H9 (cell line): Measurements from ENCODE around the gene PRKD2. TPM values are rescaled to one million over a fixed set of nuclear protein-coding genes. Genes with fewer than 3 reads are reported as not detected.

Source experiments
- DNase-seq: peaks from one replicate; pipeline ENCODE4 v3.0.0-alpha.2; 2017
- H2AFZ ChIP-seq: one replicate; pipeline ENCODE4 v1.6.1; 2013; ENCODE audit warnings: mild to moderate bottlenecking, low read length, control low read depth, moderate library complexity
- H2AK5ac ChIP-seq: 2 replicates; pipeline ENCODE4 v1.6.1; 2013; ENCODE audit warnings: low read length, control low read depth, mixed read lengths; ENCODE audit not compliant: insufficient read length
- H2BK120ac ChIP-seq: one replicate; pipeline ENCODE4 v1.6.1; 2013; ENCODE audit warnings: low read depth, mild to moderate bottlenecking, low read length, control low read depth, inconsistent platforms; ENCODE audit not compliant: poor library complexity, severe bottlenecking
- H2BK12ac ChIP-seq: 2 replicates; pipeline ENCODE4 v1.6.1; 2013; ENCODE audit warnings: low read length, control low read depth, mixed read lengths, low read depth; ENCODE audit not compliant: insufficient read length
- H2BK15ac ChIP-seq: 2 replicates; pipeline ENCODE4 v1.6.1; 2013; ENCODE audit warnings: low read depth, low read length, control low read depth
- H2BK20ac ChIP-seq: one replicate; pipeline ENCODE4 v1.6.1; 2013; ENCODE audit warnings: low read depth, mild to moderate bottlenecking, low read length, control low read depth, inconsistent platforms; ENCODE audit not compliant: poor library complexity, severe bottlenecking
- H2BK5ac ChIP-seq: 2 replicates; pipeline ENCODE4 v1.6.1; 2013; ENCODE audit warnings: low read length, control low read depth, mixed read lengths; ENCODE audit not compliant: insufficient read length
- H3K14ac ChIP-seq: 2 replicates; pipeline ENCODE4 v1.6.1; 2013; ENCODE audit warnings: low read length, control low read depth; ENCODE audit not compliant: insufficient read depth
- H3K18ac ChIP-seq: 2 replicates; pipeline ENCODE4 v1.6.1; 2013; ENCODE audit warnings: low read depth, mild to moderate bottlenecking, mixed read lengths, low read length, control low read depth; ENCODE audit not compliant: insufficient read length
- H3K23ac ChIP-seq: 2 replicates; pipeline ENCODE4 v1.6.1; 2013; ENCODE audit warnings: low read length, control low read depth, mixed read lengths, low read depth; ENCODE audit not compliant: insufficient read length
- H3K23me2 ChIP-seq: 2 replicates; pipeline ENCODE4 v1.6.1; 2013; ENCODE audit warnings: low read depth, mild to moderate bottlenecking, mixed read lengths, low read length, control low read depth; ENCODE audit not compliant: insufficient read length, poor library complexity, severe bottlenecking
- H3K27ac ChIP-seq: 2 replicates; pipeline ENCODE4 v1.5.1; 2013; ENCODE audit warnings: low read length, control low read depth, mixed read lengths, low read depth; ENCODE audit not compliant: insufficient read length
- H3K27me3 ChIP-seq: 2 replicates; pipeline ENCODE4 v1.6.1; 2013; ENCODE audit warnings: low read length, control low read depth, inconsistent platforms; ENCODE audit not compliant: insufficient read depth
- H3K4ac ChIP-seq: 2 replicates; pipeline ENCODE4 v1.6.1; 2013; ENCODE audit warnings: low read depth, mild to moderate bottlenecking, control low read depth, inconsistent platforms, low read length, moderate library complexity
- H3K4me1 ChIP-seq: 2 replicates; pipeline ENCODE4 v1.6.1; 2013; ENCODE audit warnings: low read length, control low read depth, inconsistent platforms; ENCODE audit not compliant: insufficient read depth
- H3K4me2 ChIP-seq: 2 replicates; pipeline ENCODE4 v1.6.1; 2013; ENCODE audit warnings: low read length, control low read depth, mixed read lengths; ENCODE audit not compliant: insufficient read length, insufficient read depth
- H3K56ac ChIP-seq: 2 replicates; pipeline ENCODE4 v1.6.1; 2013; ENCODE audit warnings: low read depth, mild to moderate bottlenecking, mixed read lengths, low read length, control low read depth; ENCODE audit not compliant: insufficient read length
- H3K79me1 ChIP-seq: 2 replicates; pipeline ENCODE4 v1.6.1; 2013; ENCODE audit warnings: low read depth, mild to moderate bottlenecking, moderate library complexity, low read length, control low read depth, inconsistent platforms; ENCODE audit not compliant: insufficient read depth, poor library complexity, severe bottlenecking
- H3K79me2 ChIP-seq: 2 replicates; pipeline ENCODE4 v1.6.1; 2013; ENCODE audit warnings: low read length, control low read depth, inconsistent platforms; ENCODE audit not compliant: insufficient read depth
- H3K9ac ChIP-seq: 2 replicates; pipeline ENCODE4 v1.6.1; 2013; ENCODE audit warnings: low read length, control low read depth, mixed read lengths; ENCODE audit not compliant: insufficient read length; ENCODE audit errors: extremely low read depth
- H3K9me3 ChIP-seq: one replicate; pipeline ENCODE4 v1.6.1; 2013; ENCODE audit warnings: low read depth, low read length, inconsistent platforms; ENCODE audit not compliant: control insufficient read depth
- H3T11ph ChIP-seq: one replicate; pipeline ENCODE4 v1.6.1; 2013; ENCODE audit warnings: mild to moderate bottlenecking, low read length, control low read depth, inconsistent platforms
- H4K20me1 ChIP-seq: one replicate; pipeline ENCODE4 v1.6.1; 2013; ENCODE audit not compliant: control insufficient read depth, insufficient read length, insufficient read depth
- H4K5ac ChIP-seq: 2 replicates; pipeline ENCODE4 v1.6.1; 2013; ENCODE audit warnings: low read depth, mild to moderate bottlenecking, mixed read lengths, low read length, control low read depth; ENCODE audit not compliant: insufficient read length
- H4K8ac ChIP-seq: replicated peaks from 2 replicates; pipeline ENCODE4 v1.6.1; 2013; ENCODE audit warnings: low read length, control low read depth, mixed read lengths, low read depth; ENCODE audit not compliant: insufficient read length
- H4K91ac ChIP-seq: 2 replicates; pipeline ENCODE4 v1.6.1; 2013; ENCODE audit warnings: low read depth, mild to moderate bottlenecking, moderate library complexity, mixed read lengths, low read length, control low read depth; ENCODE audit not compliant: insufficient read length
- H3K27ac Mint-ChIP-seq, 3 experiments: 2 replicates in 2 of 3; 3 replicates in 1 of 3; pipeline ENCODE4 v1.8.0; 2020 to 2021; ENCODE audit warnings: mixed read lengths in 3 of 3, mild to moderate bottlenecking in 1 of 3, moderate library complexity in 1 of 3
- H3K27me3 Mint-ChIP-seq: 2 replicates; pipeline ENCODE4 v1.8.0; 2021; ENCODE audit warnings: low read depth, mild to moderate bottlenecking, moderate library complexity, mixed read lengths
- H3K36me3 Mint-ChIP-seq, 3 experiments: 2 replicates in 2 of 3; 3 replicates in 1 of 3; pipeline ENCODE4 v1.8.0; 2020 to 2021; ENCODE audit warnings: low read depth in 3 of 3, mixed read lengths in 3 of 3; ENCODE audit not compliant: insufficient read depth in 1 of 3
- H3K4me1 Mint-ChIP-seq, 2 experiments: 2 replicates each; pipeline ENCODE4 v1.8.0; 2020; ENCODE audit warnings: mixed read lengths in 2 of 2
- H3K4me3 Mint-ChIP-seq, 2 experiments: 2 replicates in 1 of 2; 3 replicates in 1 of 2; pipeline ENCODE4 v1.8.0; 2020 to 2021; ENCODE audit warnings: mild to moderate bottlenecking in 2 of 2, mixed read lengths in 2 of 2, moderate library complexity in 1 of 2
- H3K9me3 Mint-ChIP-seq, 2 experiments: 2 replicates in 1 of 2; 3 replicates in 1 of 2; pipeline ENCODE4 v1.8.0; 2020; ENCODE audit warnings: mild to moderate bottlenecking in 2 of 2, mixed read lengths in 2 of 2, moderate library complexity in 1 of 2
- WGBS: extraction: QIAGEN DNeasy Blood & Tissue Kit; methylation state at CpG from one replicate; pipeline ENCODE4 v1.1.7; 2013; ENCODE audit warnings: missing lambda C conversion rate, low lambda C conversion rate, mixed read lengths; ENCODE audit not compliant: insufficient read length; ENCODE audit errors: extremely low coverage; 5-methylcytosine and 5-hydroxymethylcytosine counted together
- total RNA-seq: library from RNA; stranded (reverse); gene quantifications from 2 replicates; pipeline ENCODE4 v1.2.1, GENCODE V29; 2021
- TF ChIP-seq, protein P1 (sequence below): fragments of 200-600 bp; sonication (generic); conservative IDR thresholded peaks from 3 replicates; pipeline ENCODE4 v1.8.0; 2021; ENCODE audit warnings: antibody characterized with exemption, mild to moderate bottlenecking

PRKD2 gene
- total RNA-seq, 1 experiment from 2014 or later, result 60.7 TPM

DNA sequence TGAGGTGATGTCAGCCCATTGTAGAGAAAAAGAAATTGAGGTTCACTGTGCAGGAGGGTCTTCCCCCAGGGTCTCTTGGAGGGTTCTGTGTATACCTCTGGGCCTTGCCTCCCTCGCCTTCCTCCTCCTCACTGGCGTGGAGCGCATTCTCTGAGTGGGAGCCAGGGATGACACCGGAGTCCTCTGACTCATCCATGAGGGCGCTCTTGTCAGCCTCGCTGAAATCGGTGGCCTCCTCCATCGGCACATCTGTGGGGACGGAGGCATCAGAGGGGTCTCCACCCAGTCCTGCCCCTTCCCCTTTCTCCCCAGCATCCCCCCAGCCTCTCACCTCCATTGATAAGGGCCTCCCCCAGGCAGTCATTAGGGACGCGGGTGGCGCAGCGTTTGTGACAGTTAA is 16.2 kb downstream of the PRKD2 start:
- TF ChIP-seq, protein P1, sequence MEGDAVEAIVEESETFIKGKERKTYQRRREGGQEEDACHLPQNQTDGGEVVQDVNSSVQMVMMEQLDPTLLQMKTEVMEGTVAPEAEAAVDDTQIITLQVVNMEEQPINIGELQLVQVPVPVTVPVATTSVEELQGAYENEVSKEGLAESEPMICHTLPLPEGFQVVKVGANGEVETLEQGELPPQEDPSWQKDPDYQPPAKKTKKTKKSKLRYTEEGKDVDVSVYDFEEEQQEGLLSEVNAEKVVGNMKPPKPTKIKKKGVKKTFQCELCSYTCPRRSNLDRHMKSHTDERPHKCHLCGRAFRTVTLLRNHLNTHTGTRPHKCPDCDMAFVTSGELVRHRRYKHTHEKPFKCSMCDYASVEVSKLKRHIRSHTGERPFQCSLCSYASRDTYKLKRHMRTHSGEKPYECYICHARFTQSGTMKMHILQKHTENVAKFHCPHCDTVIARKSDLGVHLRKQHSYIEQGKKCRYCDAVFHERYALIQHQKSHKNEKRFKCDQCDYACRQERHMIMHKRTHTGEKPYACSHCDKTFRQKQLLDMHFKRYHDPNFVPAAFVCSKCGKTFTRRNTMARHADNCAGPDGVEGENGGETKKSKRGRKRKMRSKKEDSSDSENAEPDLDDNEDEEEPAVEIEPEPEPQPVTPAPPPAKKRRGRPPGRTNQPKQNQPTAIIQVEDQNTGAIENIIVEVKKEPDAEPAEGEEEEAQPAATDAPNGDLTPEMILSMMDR, result no peak
- no CpG with 5 or more reads among the region's 13 CpGs for WGBS

More for the DNA sequence above, 16.2 kb downstream of the PRKD2 start:
- no peak overlapping the region for H3K27ac ChIP-seq
- H2BK15ac ChIP-seq, result no peak overlapping the region
- no peaks in the 10 kb centered on the region for H3K27me3 ChIP-seq
- no peak overlapping the region for H3K9ac ChIP-seq
- no peaks in the 10 kb centered on the region for H3K9me3 Mint-ChIP-seq
- no peaks in the 10 kb centered on the region for H3K79me1 ChIP-seq
- no peaks in the 10 kb centered on the region for H3K9me3 ChIP-seq
- no peak overlapping the region for H3K18ac ChIP-seq
- H2BK12ac ChIP-seq, result no peak overlapping the region
- H3K4ac ChIP-seq, result no peak overlapping the region
- H2AK5ac ChIP-seq, result no peak overlapping the region
- no peak overlapping the region for H3K14ac ChIP-seq
- no peaks in the 10 kb centered on the region for H4K20me1 ChIP-seq
- H3K27ac Mint-ChIP-seq, result no peak overlapping the region
- H3K27me3 Mint-ChIP-seq, result no peaks in the 10 kb centered on the region; the same call in 1 of the 2 replicates
- H2BK120ac ChIP-seq, result no peak overlapping the region
- DNase-seq, result no peak
- H3K23ac ChIP-seq, result no peak overlapping the region
- H3K56ac ChIP-seq, result no peak overlapping the region
- H2BK5ac ChIP-seq, result no peak overlapping the region
- no peak overlapping the region for H2BK20ac ChIP-seq
- H3K4me2 ChIP-seq, result no peak overlapping the region
- H3K36me3 Mint-ChIP-seq, result peaks cover 34 to 69% (median 66%) of the 10 kb centered on the region in 3 experiments; a peak in 6 of 7 replicates
- H3K4me3 Mint-ChIP-seq, result no peak overlapping the region
- no peak overlapping the region for H2AFZ ChIP-seq
- H4K5ac ChIP-seq, result no peak overlapping the region
- no peak overlapping the region for H4K8ac ChIP-seq
- no peaks in the 10 kb centered on the region for H3K4me1 ChIP-seq
- peaks cover 11 to 19% of the 10 kb centered on the region in 2 experiments for H3K4me1 Mint-ChIP-seq
- no peak overlapping the region for H4K91ac ChIP-seq
- H3T11ph ChIP-seq, result no peak overlapping the region
- H3K79me2 ChIP-seq, result no peaks in the 10 kb centered on the region
- no peaks in the 10 kb centered on the region for H3K23me2 ChIP-seq
